ENCODE measurements around the gene ZBTB20.
"Not testable (repeated sequence)": the region's sequence is repeated elsewhere in the genome, so short reads cannot be mapped to it uniquely, and the experiment has no call there.

Gene ZBTB20

GRCh38 chr3:115146418-115147328 lies at the start of gene ZBTB20:
Gene ZBTB20, minus strand, starts transcription at chr3:115147288.
- DNase-seq, result peak; percentile 79

- no peak for DNase-seq
Observed at GRCh38 chr3:115194476-115194875, 47.4 kb upstream of the ZBTB20 start.

GRCh38 chr3:115190747-115191146 lies 43.7 kb upstream of the ZBTB20 start:
- no peak for DNase-seq

- no peak for DNase-seq
Observed at GRCh38 chr3:115187149-115187757, 40.2 kb upstream of the ZBTB20 start.

GRCh38 chr3:115186351-115187148 lies 39.5 kb upstream of the ZBTB20 start:
- DNase-seq, result no peak

- not testable (repeated sequence) for DNase-seq
Observed at GRCh38 chr3:115184859-115185572, 37.9 kb upstream of the ZBTB20 start.

GRCh38 chr3:115178930-115179329 lies 31.8 kb upstream of the ZBTB20 start:
- not testable (repeated sequence) for DNase-seq

GRCh38 chr3:115169808-115170207 lies 22.7 kb upstream of the ZBTB20 start:
- DNase-seq, result no peak

GRCh38 chr3:115165701-115166100 lies 18.6 kb upstream of the ZBTB20 start:
- DNase-seq, result no peak

GRCh38 chr3:115165266-115165665 lies 18.2 kb upstream of the ZBTB20 start:
- peak; percentile 25 for DNase-seq

- DNase-seq, result no peak
Observed at GRCh38 chr3:115164374-115165221, 17.5 kb upstream of the ZBTB20 start.

GRCh38 chr3:115162759-115163158 lies 15.7 kb upstream of the ZBTB20 start:
- no peak for DNase-seq

GRCh38 chr3:115161866-115162265 lies 14.8 kb upstream of the ZBTB20 start:
- DNase-seq, result no peak

GRCh38 chr3:115161168-115161834 lies 14.2 kb upstream of the ZBTB20 start:
- no peak for DNase-seq

GRCh38 chr3:115160295-115160694 lies 13.2 kb upstream of the ZBTB20 start:
- no peak for DNase-seq

- no peak for DNase-seq
Observed at GRCh38 chr3:115156046-115156654, 9.1 kb upstream of the ZBTB20 start.

- no peak for DNase-seq
Observed at GRCh38 chr3:115154611-115155010, 7.5 kb upstream of the ZBTB20 start.

GRCh38 chr3:115151921-115152320 lies 4.8 kb upstream of the ZBTB20 start:
- no peak for DNase-seq

GRCh38 chr3:115148142-115148790 lies 1.2 kb upstream of the ZBTB20 start:
- no peak for DNase-seq

Data from CD4-positive, alpha-beta T cell treated with Interleukin-15 for 1 hour (primary cell).